ELR (cell line): ENCODE measurements around the gene NCKAP5.
"Not testable (repeated sequence)": the region's sequence is repeated elsewhere in the genome, so short reads cannot be mapped to it uniquely, and the experiment has no call there.

Experiments
- DNase-seq: peaks from one replicate; pipeline ENCODE4 v3.0.0-alpha.2; 2015; ENCODE audit warnings: low read depth

NCKAP5 gene

DNA sequence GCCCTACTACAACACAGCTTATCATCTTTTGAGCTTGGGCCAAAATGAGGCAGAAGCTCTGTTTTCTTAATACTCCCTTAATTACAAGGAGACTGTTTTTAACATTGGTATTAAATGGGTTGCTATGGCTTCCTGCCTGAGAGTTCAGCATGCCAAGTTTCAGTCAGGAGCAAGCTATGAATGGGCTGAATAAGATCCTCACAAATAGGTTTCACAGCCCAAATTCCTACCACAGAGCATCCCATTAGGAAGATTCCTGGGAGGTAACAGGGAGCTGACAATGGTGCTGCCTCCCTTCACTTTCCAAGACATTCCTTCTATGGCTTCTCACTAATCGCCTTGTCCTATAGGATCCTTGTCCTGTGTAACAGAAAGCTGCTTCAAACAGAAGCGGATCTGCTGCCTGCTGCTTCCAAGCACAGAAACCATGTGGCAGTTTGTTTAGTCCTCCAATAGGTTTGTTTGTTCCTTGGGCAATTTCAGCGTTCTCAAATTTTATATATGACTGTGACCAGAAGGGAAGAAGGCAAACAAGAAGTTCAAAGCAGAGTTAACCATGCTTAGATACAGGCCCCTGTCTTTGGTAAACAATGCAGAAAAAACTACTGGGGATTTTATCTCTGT is 70.9 kb downstream of the NCKAP5 start:
- DNase-seq: no peak

DNA sequence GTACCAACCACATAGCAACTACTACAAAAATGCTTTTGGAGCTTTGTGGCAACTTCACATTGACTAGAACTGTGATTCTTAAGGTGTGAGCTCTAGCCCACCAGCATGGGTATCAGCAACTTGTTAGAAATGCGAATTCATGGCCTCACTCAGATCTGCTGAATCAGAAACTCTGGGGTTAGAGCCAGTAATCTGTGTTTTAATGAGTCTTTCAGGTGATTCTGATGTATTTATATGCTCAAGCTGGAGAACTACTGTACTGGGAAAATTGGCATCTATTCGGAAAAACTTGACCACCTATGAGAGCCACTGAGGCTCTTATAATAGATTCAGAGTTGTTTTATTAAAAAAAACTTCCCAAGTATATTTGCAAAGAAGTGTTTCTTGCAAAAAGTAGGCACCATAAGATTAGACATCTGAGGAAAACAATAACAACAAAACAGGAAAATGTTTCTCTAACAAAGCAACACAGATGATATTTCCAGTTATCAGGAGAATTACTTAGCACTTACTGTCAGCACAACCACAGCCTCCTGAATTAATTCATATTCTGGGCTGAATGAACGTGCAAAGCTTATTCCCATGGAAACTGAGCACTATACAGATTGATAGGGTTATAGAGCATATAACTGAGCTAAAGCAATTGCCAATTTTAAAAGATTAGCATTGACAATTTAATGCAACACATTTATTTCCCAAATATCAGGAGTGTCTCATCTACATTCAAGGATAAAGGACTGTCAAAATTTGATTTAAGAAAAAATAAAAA is 71.6 kb downstream of the NCKAP5 start:
- DNase-seq: no peak

DNA sequence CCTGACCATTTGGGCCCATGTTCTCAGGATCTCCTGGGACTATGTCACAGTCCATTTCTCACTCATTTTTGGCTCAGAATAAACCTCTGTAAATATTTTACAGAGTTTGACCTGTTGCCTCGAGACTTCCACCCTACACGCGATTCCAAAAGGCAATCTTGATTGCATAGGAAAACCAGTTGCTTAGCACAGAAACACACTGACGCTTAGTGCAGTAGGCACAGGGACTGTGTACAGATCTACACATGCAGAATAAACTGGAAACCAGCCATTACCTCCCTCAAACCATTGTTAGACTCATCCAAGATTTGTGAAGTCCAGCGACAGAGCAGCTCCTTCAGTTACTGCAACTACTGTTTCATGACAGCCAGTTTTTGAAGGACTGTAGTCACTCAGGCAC is 73.0 kb downstream of the NCKAP5 start:
- DNase-seq: no peak

- DNase-seq: no peak
These were observed 75.4 kb downstream of the NCKAP5 start for GRCh38 chr2:133492719-133493380.

- no peak for DNase-seq
These were observed 77.8 kb downstream of the NCKAP5 start for GRCh38 chr2:133490411-133490980.

DNA sequence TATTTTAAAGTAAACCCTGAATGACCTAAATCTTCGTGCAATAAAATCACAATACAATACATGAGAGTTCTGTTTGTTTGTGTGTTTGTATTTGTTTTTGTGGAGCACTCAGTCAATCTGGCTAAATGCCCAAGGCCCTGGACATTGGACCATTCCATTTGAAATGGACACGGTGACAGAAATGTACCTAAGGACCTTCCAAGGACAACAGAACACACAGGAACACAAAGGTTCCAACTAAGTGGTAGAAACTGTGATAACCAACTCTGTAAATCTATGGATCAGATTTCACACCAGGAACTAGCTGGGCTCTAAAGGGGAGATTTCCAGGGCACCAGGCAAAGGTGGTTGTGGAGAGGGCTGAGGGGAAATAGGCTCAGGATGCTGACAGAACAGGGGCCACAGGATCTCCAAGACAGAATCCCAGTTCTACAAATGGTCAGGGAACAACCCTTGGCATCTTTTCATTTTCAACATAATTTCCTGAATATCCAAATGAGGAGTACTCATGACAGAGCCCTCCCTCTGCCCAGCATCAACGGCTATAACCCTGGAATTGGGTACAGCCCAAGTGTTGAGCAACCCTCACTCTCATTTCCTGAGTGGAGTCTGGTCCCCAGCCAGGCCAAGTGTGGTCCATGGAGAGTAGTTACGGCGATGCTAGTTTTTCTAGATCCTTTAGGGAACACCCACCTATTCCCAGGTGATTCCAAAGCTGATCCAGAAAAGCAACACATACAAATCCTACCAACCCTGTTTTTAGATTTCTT is 78.4 kb downstream of the NCKAP5 start:
- DNase-seq: no peak

DNA sequence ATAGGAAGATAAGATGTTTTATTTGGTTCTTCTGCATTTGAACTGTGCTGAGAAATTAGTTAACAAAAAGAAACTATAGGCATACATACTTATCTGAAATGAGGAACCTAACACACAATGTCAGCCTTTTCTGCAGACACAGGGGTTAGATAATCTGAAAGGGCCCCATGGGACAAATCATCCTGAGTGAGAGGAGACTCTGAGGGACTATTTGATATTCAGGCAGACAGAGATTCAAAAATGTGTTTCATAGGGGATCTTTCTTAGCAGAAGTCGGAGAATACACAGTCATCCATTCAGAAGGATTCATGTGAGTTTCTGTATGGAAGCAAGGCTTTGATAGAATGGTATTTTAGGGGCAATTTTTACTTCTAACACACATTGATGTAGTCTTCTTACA is 79.1 kb downstream of the NCKAP5 start:
- no peak for DNase-seq

- DNase-seq: no peak
These were observed 81.5 kb downstream of the NCKAP5 start for GRCh38 chr2:133486771-133487191.

- DNase-seq: no peak
These were observed 82.4 kb downstream of the NCKAP5 start for GRCh38 chr2:133485868-133486267.

DNA sequence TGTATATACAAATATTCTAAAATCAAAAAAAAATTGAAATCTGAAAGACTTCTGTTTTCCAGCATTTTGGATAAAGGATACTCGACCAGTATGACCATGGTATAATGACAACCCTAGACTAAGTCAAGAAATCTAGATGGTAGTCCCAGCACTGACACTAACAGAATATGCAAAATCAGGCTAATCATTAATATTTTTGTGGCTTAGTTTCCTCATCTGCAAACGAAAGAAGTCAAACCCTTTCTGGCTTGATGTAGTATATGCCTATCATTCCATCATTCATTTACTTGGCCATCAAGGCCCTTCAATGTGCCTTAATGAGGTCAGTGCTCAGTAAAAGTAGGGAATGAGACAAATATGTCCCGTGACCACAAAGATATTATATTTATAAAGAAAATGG is 83.5 kb downstream of the NCKAP5 start:
- no peak for DNase-seq

DNA sequence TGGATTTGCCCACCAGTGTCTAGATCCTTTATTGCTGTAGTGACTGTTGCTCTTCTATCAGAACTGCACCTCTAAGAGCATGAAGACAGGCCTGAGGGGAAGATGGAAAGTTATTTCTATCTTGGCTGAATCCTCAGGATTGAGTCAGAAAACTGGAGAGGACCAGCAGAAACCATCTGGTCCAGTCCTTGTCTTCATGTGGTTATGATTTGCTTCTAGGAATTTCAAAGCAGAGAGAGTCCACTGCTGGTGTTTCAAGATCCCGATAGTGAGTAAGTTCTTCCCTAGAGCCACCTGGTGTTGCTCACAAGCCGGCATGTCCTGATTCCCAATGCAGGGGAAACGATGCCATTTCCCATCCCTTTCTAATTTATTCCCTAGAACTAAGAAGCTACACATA is 84.2 kb downstream of the NCKAP5 start:
- peak; percentile 28 for DNase-seq

DNA sequence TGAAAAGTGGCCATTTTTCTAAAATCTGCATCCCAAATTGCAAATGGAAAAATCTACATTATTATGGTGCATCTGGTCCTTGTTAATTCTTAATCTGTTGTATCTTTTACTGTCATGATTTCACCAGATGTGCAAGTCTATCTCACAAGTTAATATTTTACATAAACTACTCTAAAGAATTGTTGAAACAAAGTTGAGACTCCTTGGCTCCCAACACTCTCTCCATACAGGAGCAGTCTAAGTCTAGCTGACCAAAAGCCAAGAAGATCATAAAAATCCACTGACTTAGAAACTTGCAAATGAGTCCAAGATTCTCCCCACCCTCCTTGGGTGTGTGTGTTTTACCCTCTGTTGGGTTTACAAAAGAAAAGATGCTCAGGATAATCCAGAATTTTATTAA is 85.1 kb downstream of the NCKAP5 start:
- no peak for DNase-seq

DNA sequence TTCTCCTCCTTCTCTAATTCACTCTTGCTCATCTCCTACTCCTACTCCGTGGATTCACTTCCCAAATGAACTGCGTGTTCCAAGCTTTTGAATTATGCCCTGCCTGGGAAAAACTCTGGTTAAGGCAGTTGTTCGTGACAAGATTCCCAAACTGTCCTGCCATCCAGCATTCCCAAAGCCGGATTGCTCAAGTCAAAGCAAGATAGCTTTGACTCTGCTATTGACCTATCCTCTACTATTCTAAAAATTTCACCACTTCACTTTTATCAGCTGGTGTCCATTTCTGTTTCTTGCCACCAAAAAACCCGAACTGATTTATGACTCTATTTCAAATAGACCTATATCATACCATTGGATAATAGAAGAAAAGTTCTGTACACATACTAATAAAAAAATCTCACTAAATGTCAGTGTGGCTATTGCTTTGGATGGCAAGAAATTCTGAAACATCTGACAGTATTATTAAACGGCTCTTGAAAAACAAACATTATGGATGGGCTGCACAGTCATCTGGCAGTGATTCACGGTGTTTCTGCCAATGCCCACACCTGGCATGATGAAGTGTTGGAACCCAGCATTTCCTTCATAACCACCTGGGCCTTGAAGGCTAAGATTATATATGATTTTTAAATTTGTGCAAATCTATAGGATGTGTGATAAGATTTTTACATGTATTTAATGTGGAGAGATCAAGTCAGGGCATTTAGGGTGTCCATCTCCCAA is 87.4 kb downstream of the NCKAP5 start:
- DNase-seq: no peak

DNA sequence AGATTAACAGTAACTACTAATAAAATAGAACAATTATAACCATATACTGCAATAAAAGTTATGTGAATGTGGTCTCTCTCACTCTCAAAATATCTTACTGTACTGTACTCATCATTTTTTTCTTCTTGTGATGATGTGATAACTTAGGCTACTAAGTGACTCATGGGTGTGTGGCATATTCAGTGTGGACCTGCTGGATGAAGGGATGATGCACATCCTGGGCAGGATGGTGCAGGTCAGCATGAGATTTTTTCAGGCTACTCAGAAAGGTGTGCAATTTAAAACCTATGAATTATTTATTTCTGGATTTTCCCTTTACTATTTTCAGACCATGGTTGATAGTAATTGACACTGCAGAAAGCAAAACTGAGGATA is 90.7 kb downstream of the NCKAP5 start:
- peak; percentile 81 for DNase-seq

- no peak for DNase-seq
These were observed 91.2 kb downstream of the NCKAP5 start for GRCh38 chr2:133476931-133477615.

DNA sequence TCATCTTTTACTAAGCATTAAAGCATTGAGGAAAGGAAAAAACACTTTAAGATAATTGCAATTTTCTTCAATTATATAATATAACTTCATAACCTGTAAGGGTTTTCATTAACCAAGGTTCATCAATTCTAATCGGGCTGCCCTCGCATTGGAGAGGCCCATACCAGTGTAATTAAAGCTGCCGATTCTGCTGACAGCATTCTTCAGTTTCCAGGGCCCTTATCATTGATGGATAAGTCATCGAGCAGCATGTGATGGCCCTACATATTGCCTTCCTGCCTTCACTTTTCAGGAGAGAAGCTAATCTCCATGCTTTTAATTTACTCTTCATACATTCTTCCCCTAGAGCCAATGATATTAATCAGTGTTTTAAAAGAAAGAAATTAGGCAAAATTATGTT is 92.0 kb downstream of the NCKAP5 start:
- no peak for DNase-seq

DNA sequence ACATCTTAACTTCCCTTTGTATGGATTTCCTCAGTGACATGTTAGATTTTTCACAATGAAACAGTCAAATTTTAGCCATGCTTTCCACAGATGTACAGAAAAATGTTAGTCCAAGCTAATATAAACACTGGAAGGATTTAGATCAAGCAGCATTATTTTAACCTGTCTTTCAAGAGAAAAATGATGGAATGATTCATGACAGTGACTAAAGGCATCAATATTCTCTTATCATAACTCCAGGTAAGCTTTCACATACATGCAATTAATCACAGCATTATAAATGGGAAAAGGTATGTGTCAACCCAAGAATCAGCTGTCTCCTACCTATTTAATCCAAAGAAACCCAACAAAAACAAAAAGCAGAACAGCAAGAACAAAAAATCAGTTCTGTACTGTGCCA is 92.7 kb downstream of the NCKAP5 start:
- DNase-seq: no peak

DNA sequence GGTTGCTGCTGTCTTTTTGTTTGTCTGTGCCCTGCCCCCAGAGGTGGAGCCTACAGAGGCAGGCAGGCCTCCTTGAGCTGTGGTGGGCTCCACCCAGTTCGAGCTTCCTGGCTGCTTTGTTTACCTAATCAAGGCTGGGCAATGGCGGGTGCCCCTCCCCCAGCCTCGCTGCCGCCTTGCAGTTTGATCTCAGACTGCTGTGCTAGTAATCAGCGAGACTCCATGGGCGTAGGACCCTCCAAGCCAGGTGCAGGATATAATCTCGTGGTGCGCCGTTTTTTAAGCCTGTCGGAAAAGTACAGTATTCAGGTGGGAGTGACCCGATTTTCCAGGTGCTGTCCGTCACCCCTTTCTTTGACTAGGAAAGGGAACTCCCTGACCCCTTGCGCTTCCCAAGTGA is 97.8 kb downstream of the NCKAP5 start:
- not testable (repeated sequence) for DNase-seq

DNA sequence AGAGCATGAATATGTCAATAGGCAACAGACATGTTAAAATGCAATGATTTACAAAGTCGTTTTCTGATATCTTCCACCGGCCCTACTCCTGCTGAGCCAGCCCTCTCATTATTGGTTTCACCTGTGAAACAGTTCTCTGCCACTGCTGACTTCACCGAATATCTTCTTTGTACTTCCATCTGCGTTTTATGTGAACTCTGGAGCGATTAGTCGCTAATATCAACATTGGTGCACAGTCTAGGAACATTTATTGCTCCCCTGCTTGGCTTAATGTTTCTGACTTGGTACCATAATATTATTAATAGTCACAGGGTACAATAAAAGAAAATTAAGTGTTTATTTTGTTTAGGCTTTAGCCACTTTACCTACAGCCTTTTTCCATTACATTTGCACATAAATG is 105.5 kb downstream of the NCKAP5 start:
- DNase-seq: no peak

- DNase-seq: no peak
These were observed 106.8 kb downstream of the NCKAP5 start for GRCh38 chr2:133461484-133461883.

DNA sequence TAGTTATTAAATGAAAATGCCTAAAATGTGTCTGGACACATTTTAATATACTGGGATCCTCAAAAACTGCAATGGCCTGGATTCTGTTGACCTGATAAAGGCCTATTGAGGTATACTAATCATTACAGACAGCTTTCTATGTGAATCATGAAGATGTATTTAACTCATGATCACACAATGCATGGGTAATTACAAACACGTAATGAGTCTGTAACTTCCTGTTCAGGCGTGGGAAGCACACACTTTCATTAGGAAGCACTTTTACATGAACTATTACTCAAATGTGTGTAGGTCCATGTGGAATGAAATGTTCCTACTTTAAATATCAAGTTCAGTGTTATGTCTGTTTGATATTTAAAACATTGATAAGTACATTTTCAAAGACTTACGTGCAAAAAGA is 108.7 kb downstream of the NCKAP5 start:
- DNase-seq: no peak
